GM18507 (cell line): ENCODE data around the gene DYDC2.

Experiments used
- DNase-seq: peaks from one replicate; pipeline ENCODE4 v3.0.0; 2011; ENCODE audit warnings: low read depth; ENCODE audit not compliant: insufficient read length; ENCODE audit errors: extremely low spot score
- FAIRE-seq: peaks from 2 replicates; lab custom pipeline; 2011; peaks lifted over from hg19 to GRCh38; lab: Jason Lieb, UNC

DYDC2 gene

DNA sequence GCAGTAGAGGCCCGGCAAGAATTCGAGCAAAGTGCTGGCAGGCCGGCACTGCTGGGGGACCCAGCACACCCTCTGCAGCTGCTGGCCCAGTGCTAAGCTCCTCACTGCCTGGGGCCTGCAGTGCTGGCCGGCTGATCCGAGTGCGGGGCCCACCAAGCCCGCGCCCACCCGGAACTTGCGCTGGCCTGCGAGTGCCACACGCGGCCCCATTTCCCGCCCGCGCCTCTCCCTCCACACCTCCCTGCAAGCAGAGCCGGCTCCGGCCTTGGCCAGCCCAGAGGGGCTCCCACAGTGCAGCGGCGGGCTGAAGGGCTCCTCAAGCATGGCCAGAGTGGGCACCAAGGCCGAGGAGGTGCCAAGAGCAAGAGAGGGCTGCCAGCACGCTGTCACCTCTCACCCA lies 3.1 kb downstream of the DYDC2 start:
- no peak for FAIRE-seq
- DNase-seq = no peak

GRCh38 chr10:80365510-80365909 lies 8.9 kb downstream of the DYDC2 start:
- FAIRE-seq (no peak), DNase-seq (no peak)

DNA sequence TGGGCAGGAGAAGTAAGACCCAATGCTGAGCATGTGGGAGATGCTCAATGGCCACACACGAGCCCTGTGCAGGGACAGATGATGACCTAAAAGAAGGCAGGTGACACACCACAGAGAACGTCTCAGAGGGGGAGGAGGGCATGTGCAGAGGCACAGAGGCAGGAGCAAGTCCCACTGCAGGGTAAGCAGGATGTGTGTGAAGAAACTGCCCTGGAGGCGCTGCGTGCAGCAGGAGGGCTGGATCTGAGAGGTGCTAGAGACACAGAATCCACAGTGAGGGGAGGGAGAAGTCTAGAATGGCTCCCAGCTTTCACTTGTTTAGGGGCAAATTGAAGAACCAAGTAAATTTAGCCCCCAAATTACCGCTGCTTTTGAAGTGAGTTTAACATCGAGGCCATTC lies 14.9 kb downstream of the DYDC2 start:
- FAIRE-seq (no peak), DNase-seq (no peak)

DNA sequence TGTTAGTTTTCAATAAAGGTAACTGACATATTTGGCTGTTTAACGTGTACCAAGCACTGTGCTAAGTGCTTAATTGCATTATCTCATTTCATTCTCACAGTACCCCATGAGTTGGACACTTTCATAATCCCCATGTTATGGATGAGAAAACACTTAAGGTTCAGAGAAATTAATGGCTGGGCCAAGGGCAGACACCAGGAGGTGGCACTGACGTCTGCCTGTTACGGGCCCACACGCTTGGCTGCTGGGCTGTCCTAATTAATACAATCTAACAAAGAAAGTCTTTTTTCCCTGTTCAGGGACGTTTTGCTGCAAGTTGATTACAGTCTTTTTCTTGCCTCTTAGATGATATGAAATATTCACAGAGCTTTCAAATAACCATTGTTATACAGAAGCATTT lies 16.1 kb downstream of the DYDC2 start:
- DNase-seq (no peak), FAIRE-seq (no peak)

DNA sequence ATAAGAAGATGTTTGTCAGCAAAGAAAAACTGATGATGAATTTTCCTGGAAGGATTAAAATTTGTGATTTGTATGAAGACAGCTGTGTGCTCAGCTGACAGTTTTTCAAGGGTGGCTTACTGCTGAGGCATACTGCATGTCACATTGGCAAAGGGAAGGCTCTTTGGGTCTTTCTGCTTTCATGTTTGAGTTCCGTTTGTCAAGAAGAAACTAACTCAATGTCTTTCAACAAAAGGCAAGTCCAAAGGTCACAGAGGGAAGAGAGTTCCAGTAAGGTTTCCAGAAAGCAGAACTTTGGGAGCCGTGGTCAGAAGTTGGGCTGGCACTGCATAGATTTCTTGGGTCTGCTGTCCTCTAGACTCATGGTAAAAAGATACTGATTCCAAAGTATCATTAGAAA lies 16.9 kb downstream of the DYDC2 start:
- no peak for FAIRE-seq
- no peak for DNase-seq

- FAIRE-seq (no peak), DNase-seq (no peak)
Measured at GRCh38 chr10:80379701-80380100, 23.1 kb downstream of the DYDC2 start.

DNA sequence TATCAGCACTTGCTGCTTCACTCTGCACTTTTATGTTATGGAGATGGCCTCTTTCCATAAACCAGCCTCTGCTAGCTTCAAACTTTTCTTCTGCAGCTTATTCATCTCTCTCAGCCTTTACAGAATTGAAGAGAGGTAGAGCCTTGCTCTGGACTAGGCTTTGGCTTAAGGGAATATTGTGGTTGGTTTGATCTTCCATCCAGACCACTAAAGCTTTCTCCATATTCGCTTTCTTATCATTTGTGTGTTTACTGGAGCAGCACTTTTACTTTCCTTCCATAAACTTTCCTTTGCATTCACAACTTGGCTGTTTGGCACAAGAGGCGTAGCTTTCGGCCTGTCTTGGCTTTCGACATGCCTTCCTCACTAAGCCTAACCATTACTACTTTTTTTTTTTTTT lies 23.6 kb downstream of the DYDC2 start:
- DNase-seq = no peak
- no peak for FAIRE-seq

DNA sequence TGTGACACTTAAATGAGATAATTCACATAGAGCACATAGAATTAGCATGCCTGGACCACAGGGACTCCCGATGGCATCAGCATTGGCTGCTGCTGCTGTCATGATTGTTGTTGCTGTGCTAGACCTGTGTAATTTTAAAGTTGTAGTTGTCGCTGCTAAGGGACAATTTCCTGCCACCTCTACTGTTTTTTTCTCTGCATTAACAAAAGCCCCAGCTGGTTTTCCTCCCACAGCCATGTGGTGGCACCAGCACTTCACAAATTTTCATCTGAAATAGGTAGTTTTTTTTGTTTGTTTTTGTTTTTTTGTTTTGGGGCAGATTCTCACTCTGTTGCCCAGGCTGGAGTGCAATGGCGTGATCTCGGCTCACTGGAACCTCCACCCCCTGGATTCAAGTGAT lies 26.4 kb downstream of the DYDC2 start:
- FAIRE-seq (peak; percentile 73), DNase-seq (peak; percentile 37)

DNA sequence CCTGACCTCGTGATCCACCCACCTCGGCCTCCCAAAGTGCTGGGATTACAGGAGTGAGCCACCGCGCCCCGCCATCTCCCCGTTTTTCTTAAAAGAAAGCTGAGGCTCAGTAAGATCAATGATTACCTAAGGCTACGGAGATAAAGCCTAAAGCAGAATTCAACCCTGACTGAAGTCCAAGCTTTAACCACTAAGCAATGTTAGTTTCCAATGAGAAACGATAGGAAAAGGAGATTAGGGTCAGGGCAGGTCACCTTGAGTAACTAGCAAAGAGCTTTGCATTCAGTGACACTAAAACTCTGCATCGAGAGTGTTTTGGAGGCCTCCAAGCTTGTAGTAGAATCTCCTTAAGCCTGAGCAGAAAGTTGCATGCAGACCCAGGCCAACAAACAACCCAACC lies 34.2 kb downstream of the DYDC2 start:
- FAIRE-seq (no peak), DNase-seq (no peak)

DNA sequence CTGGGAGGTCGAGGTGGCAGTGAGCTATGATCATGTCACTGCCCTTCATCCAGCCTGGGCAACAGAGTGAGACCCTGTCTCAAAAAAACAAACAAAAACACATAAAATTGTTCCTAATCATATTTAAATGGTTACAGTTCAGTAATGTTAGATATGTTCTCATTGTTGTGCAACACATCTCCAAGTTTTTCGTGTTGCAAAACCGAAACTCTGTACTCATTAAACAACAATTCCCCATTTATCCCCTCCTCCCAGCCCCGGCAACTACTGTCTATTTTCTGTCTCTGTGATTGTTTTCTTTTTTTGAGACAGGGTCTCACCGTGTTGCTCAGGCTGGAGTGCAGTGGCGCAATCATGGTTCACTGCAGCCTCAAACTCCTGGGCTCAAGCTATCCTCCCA lies 35.7 kb downstream of the DYDC2 start:
- DNase-seq (no peak), FAIRE-seq (no peak)

- DNase-seq (no peak), FAIRE-seq (no peak)
Measured at GRCh38 chr10:80394358-80394916, 37.9 kb downstream of the DYDC2 start.

DNA sequence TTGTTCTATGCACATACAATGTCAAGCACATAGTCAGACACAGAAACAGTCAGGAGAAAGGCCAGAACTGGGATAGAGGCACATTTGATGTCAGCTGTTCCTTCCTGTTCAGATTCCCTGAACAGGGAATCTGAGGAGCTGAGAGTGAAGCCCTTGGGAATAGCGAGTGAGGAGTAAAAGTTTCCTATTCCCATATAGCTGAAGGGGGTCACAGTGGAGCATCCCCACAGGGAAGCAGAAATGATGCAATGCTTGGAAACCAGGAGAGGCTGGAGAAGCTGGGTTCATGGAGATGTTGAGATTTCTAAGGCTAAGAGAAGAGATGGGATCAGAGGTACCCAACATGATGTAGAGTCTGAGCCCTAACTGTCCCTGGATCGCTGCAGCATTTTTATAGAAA lies 40.4 kb downstream of the DYDC2 start:
- no peak for DNase-seq
- FAIRE-seq = no peak

- FAIRE-seq = no peak
Measured at GRCh38 chr10:80400136-80400804, 43.7 kb downstream of the DYDC2 start.

GRCh38 chr10:80405035-80405434 lies 48.5 kb downstream of the DYDC2 start:
- FAIRE-seq (no peak), DNase-seq (no peak)

More at GRCh38 chr10:80400136-80400804, 43.7 kb downstream of the DYDC2 start:
- no peak for DNase-seq

GRCh38 chr10:80405626-80406025 lies 49.0 kb downstream of the DYDC2 start:
- FAIRE-seq (no peak), DNase-seq (no peak)

GRCh38 chr10:80406204-80406603 lies 49.6 kb downstream of the DYDC2 start:
- FAIRE-seq = no peak

DNA sequence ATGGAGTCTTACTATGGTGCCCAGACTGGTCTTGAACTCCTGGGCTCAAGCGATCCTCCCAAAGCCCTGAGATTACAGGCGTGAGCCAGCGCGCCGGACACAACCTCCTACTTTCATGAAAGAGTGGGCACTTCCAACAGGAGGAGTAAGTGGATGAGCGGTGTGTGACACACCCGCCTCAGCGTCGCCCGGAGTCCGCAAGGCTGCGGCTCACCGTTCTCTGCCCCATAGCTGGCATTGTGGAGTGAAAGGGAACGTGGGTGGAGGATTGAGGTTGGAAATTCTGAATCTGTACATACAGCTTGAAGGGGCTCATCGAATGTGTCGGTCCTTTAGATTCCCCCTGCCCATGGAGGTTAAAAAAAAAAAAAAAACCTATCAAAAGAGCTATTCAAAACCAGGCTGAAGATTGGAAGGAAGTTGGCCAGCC lies 51.2 kb downstream of the DYDC2 start:
- no peak for FAIRE-seq
- DNase-seq = no peak

More at GRCh38 chr10:80406204-80406603, 49.6 kb downstream of the DYDC2 start:
- DNase-seq = no peak

- FAIRE-seq (peak; percentile 61), DNase-seq (peak; percentile 89)
Measured at GRCh38 chr10:80408242-80409101, 51.9 kb downstream of the DYDC2 start, which contains the start of gene PRXL2A. Gene PRXL2A, plus strand, starts transcription at chr10:80408551. Its CDS starts 11,917 bp downstream, at chr10:80420468.

DNA sequence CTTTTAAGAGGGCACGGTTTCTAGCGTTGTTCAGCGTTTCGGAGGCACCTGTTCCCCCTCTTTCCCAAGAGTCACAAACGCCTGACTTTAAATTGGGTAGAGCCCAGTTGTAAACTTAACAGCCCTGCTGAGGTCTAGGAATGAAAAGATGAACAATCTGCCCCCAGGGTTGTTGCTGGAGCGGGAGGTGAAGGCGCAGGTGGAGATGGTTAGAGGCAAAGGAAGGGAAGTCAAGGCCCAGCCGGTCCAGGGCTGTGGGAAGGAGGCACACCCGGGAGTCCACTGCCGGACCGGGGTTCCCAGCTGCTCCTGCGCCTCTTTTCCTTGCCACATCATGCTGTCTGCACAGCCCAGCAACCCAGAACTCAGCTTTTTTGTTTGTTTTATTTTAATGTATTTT lies 52.5 kb downstream of the DYDC2 start:
- no peak for DNase-seq
- FAIRE-seq = no peak

DNA sequence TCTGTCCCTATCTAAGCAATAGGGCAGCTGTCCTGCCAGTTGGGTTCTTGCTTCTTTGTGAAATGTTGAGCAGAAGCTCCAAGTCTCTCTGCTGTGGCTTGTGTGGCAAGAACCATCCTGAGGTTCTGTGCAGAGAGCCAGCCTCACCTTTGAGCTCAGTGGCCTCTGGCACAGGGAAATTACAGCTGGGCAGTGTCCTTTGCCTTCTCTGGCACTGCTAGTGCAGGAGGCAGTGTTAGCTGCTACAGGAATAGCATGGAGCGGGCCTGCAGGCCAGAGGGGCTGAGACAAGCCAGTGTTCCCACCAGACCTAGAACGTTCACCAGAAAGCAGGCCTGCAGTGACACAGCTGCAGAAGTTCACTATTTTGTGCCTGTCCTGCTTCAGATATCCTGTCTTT lies 53.5 kb downstream of the DYDC2 start:
- FAIRE-seq (no peak), DNase-seq (no peak)
